ENCODE data around the gene PRKN.

PRKN gene

DNA sequence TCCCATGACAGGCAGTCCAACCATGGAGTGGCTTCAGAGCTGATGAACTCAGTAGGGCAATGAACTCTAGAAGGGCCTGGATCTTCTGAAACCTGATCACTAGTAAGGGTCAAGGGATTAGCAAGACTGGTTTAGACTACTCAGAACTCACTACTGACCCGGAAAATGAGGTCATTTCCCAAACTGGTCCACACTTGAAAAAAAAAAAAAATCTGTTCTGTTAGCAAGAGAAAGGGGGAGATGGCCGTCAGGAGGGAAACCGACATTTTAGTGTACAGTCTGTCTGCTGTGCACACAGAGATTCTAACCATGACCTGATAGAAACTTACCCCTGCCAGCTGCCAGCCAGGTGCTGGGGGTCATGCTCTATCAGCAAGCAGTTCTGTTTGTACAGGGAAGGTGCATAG, 1191.3 kb downstream of the PRKN start:
- Histone ChIP-seq H3F3A (ENCODE audit: insufficient read depth, low read length) (no peaks in the 10 kb centered on the region), H3K36me3 (ENCODE audit: insufficient read depth, low read length) (no peaks in the 10 kb centered on the region), H3K27ac (ENCODE audit: low read depth, low read length, poor library complexity, severe bottlenecking) (no peak overlapping the region), H3K9me2 (ENCODE audit: low read depth, low read length) (no peaks in the 10 kb centered on the region), H4K20me1 (ENCODE audit: insufficient read depth, low read length) (no peaks in the 10 kb centered on the region), H3K9ac (ENCODE audit: low read length) (no peak overlapping the region), H3K4me1 (ENCODE audit: insufficient read depth, low read length, severe bottlenecking) (no peaks in the 10 kb centered on the region), H3K4me3 (ENCODE audit: low read depth, low read length, poor library complexity, severe bottlenecking) (no peak overlapping the region), H3K4me2 (ENCODE audit: low read length) (no peak overlapping the region), H3K27me3 (ENCODE audit: insufficient read depth, low read length) (no peaks in the 10 kb centered on the region; the same call in 1 of the 2 replicates), H2AFZ (ENCODE audit: low read length) (no peak overlapping the region), H3K9me3 (ENCODE audit: low read length) (no peaks in the 10 kb centered on the region), H3K79me2 (ENCODE audit: insufficient read depth, low read length) (no peaks in the 10 kb centered on the region)
- no peak for TF ChIP-seq EZH2 (IDR thresholded peaks at IDR 0.05; ENCODE audit: borderline replicate concordance, low read length)
- TF ChIP-seq, protein P1, sequence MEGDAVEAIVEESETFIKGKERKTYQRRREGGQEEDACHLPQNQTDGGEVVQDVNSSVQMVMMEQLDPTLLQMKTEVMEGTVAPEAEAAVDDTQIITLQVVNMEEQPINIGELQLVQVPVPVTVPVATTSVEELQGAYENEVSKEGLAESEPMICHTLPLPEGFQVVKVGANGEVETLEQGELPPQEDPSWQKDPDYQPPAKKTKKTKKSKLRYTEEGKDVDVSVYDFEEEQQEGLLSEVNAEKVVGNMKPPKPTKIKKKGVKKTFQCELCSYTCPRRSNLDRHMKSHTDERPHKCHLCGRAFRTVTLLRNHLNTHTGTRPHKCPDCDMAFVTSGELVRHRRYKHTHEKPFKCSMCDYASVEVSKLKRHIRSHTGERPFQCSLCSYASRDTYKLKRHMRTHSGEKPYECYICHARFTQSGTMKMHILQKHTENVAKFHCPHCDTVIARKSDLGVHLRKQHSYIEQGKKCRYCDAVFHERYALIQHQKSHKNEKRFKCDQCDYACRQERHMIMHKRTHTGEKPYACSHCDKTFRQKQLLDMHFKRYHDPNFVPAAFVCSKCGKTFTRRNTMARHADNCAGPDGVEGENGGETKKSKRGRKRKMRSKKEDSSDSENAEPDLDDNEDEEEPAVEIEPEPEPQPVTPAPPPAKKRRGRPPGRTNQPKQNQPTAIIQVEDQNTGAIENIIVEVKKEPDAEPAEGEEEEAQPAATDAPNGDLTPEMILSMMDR (IDR thresholded peaks at IDR 0.05; ENCODE audit: low read length) = no peak

DNA sequence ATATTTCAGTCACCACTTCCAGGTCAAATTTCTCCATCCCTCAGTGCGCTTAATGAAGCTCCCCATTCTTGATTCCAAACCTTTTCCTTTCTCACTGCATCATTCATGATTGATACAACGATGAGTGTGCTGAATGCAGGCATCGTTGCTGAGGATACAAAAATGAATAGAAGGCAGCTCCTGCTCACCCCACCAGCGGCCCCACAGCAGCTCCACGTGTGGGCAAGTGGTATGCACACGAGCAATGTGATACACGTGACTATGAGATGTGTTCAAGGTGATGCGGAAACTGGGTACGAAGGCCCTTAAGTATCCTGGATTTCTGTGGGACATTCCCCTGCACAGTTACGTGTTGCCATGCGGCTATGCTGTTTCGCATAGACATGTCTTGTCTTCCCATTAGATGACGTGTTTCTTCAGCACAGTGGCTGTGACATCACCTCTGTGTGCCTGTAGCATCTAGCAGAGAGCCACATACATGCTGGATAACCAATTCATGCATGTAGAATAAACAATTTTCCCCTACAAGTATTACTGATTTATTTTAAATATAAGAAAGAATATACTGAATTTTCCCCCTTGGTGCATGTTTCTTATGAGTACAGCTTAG, 1193.2 kb downstream of the PRKN start:
- no peak overlapping the region for H3K9ac ChIP-seq (ENCODE audit: low read length)
- no peak overlapping the region for H2AFZ ChIP-seq (ENCODE audit: low read length)
- TF ChIP-seq, protein P1 (IDR thresholded peaks at IDR 0.05; ENCODE audit: low read length) = no peak
- no peak for TF ChIP-seq EZH2 (IDR thresholded peaks at IDR 0.05; ENCODE audit: borderline replicate concordance, low read length)
- H3K4me3 ChIP-seq (ENCODE audit: low read depth, low read length, poor library complexity, severe bottlenecking) = no peak overlapping the region
- H3K9me3 ChIP-seq (ENCODE audit: low read length) = no peaks in the 10 kb centered on the region
- no peaks in the 10 kb centered on the region; the same call in 1 of the 2 replicates for H3K27me3 ChIP-seq (ENCODE audit: insufficient read depth, low read length)
- no peaks in the 10 kb centered on the region for H3K4me1 ChIP-seq (ENCODE audit: insufficient read depth, low read length, severe bottlenecking)
- no peaks in the 10 kb centered on the region for H3K9me2 ChIP-seq (ENCODE audit: low read depth, low read length)
- no peaks in the 10 kb centered on the region for H3F3A ChIP-seq (ENCODE audit: insufficient read depth, low read length)
- H3K79me2 ChIP-seq (ENCODE audit: insufficient read depth, low read length) = no peaks in the 10 kb centered on the region
- no peak overlapping the region for H3K4me2 ChIP-seq (ENCODE audit: low read length)
- H3K27ac ChIP-seq (ENCODE audit: low read depth, low read length, poor library complexity, severe bottlenecking) = no peak overlapping the region
- H4K20me1 ChIP-seq (ENCODE audit: insufficient read depth, low read length) = no peaks in the 10 kb centered on the region
- no peaks in the 10 kb centered on the region for H3K36me3 ChIP-seq (ENCODE audit: insufficient read depth, low read length)

DNA sequence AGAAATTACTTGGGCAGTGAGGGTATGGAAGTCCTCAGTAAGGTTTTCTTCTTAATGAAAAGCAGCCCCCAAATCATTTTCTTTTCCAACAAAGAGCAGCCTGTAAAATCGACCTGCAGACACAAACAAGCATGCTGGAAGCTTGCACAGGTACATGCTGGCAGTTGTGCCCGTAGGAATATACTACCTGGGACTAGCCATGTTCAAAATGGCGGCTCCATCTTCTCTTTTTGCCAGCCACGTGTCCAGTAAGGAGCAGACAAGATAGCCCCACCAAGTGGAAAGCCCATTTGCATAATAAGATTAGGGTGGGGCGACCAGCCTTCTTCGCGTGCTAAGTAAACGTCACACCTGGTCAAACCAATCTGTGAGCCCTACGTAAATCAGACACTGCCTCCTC, 1194.3 kb downstream of the PRKN start:
- TF ChIP-seq, protein P1 (IDR thresholded peaks at IDR 0.05; ENCODE audit: low read length) = no peak
- no peak for TF ChIP-seq EZH2 (IDR thresholded peaks at IDR 0.05; ENCODE audit: borderline replicate concordance, low read length)
- H3K27ac ChIP-seq (ENCODE audit: low read depth, low read length, poor library complexity, severe bottlenecking) = no peak overlapping the region

More for the DNA sequence above, 1194.3 kb downstream of the PRKN start:
- H3F3A ChIP-seq (ENCODE audit: insufficient read depth, low read length) = no peaks in the 10 kb centered on the region
- no peak overlapping the region for H2AFZ ChIP-seq (ENCODE audit: low read length)
- no peak overlapping the region for H3K9ac ChIP-seq (ENCODE audit: low read length)
- no peaks in the 10 kb centered on the region for H3K4me1 ChIP-seq (ENCODE audit: insufficient read depth, low read length, severe bottlenecking)
- no peaks in the 10 kb centered on the region for H3K9me3 ChIP-seq (ENCODE audit: low read length)
- no peaks in the 10 kb centered on the region for H3K9me2 ChIP-seq (ENCODE audit: low read depth, low read length)
- H4K20me1 ChIP-seq (ENCODE audit: insufficient read depth, low read length) = no peaks in the 10 kb centered on the region
- H3K79me2 ChIP-seq (ENCODE audit: insufficient read depth, low read length) = no peaks in the 10 kb centered on the region
- H3K27me3 ChIP-seq (ENCODE audit: insufficient read depth, low read length) = no peaks in the 10 kb centered on the region; the same call in 1 of the 2 replicates
- no peak overlapping the region for H3K4me2 ChIP-seq (ENCODE audit: low read length)
- no peaks in the 10 kb centered on the region for H3K36me3 ChIP-seq (ENCODE audit: insufficient read depth, low read length)
- no peak overlapping the region for H3K4me3 ChIP-seq (ENCODE audit: low read depth, low read length, poor library complexity, severe bottlenecking)

All from OCI-LY1 (cell line).